ENCODE data around the gene PREX1.

DNA sequence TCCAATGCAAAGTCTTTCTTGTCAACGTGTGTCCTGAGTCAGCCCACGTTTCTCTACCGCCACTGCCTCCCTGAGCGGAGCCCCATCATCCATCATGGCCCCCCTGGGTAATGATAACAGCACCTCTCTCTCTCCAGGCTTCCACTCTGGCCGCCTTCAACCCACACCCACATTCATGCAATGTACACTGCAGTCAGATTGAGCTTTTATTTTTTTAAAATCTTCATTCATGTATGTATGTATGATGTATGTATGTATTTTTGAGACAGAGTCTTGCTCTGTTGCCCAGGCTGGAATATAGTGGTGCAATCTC, 245.2 kb downstream of the PREX1 start:
- TF ChIP-seq, protein P1, sequence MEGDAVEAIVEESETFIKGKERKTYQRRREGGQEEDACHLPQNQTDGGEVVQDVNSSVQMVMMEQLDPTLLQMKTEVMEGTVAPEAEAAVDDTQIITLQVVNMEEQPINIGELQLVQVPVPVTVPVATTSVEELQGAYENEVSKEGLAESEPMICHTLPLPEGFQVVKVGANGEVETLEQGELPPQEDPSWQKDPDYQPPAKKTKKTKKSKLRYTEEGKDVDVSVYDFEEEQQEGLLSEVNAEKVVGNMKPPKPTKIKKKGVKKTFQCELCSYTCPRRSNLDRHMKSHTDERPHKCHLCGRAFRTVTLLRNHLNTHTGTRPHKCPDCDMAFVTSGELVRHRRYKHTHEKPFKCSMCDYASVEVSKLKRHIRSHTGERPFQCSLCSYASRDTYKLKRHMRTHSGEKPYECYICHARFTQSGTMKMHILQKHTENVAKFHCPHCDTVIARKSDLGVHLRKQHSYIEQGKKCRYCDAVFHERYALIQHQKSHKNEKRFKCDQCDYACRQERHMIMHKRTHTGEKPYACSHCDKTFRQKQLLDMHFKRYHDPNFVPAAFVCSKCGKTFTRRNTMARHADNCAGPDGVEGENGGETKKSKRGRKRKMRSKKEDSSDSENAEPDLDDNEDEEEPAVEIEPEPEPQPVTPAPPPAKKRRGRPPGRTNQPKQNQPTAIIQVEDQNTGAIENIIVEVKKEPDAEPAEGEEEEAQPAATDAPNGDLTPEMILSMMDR (IDR thresholded peaks at IDR 0.05): no peak
- TF ChIP-seq POLR2A (IDR thresholded peaks at IDR 0.05): no peak

Measured in adrenal gland (tissue), 5 donors.